ENCODE data around the gene CIAO3. TPM values are rescaled to one million over a fixed set of nuclear protein-coding genes. Genes with fewer than 3 reads are reported as not detected.

The CIAO3 gene
- total RNA-seq, 1 donor: 37.1 TPM

- H3K4me3 ChIP-seq (ENCODE audit: low read depth, low read length): no peak overlapping the region
- DNase-seq (ENCODE audit: low read depth): no peak
- no peak for TF ChIP-seq CTCF (IDR thresholded peaks at IDR 0.05; ENCODE audit: insufficient read depth, low read depth, low read length)
Measured at GRCh38 chr16:728890-729744, 11.7 kb downstream of the CIAO3 start.

- TF ChIP-seq CTCF (IDR thresholded peaks at IDR 0.05; ENCODE audit: insufficient read depth, low read depth, low read length): no peak
- H3K4me3 ChIP-seq (ENCODE audit: low read depth, low read length): peak overlapping the region; percentile 76
- peak; percentile 79 for DNase-seq (ENCODE audit: low read depth)
Measured at GRCh38 chr16:728131-728889, 12.5 kb downstream of the CIAO3 start.

DNA sequence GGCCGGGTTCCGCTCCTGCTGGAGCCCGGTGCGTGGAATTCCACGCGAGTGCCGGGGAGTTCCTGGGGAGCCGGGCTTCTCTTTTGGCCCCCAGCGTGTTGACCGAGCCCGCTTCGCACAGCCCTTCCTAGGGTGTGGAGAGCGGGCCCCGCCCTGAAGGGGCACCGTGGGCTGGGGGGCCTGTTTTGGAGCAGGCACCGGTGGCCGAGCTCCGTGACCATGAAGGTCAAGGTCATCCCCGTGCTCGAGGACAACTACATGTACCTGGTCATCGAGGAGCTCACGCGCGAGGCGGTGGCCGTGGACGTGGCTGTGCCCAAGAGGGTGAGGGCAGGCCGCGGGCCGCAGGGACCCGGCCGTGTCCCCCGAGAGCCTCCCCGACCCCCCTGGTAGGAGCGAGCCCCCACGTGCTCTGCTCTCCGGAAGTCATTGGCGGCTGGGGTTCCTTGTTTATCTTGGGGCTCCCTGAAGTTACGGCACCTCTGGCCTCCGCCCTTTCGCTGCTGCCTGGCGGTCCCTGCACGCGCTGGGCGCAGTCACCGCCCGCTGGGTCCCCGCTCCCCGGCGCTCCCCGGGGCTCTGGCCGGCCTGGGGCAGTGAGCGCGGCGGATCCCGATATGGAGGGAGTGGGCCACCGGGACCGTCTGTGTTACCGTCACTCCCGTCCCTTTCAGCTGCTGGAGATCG lies 13.4 kb downstream of the CIAO3 start:
- peak overlapping the region; percentile 76 for H3K4me3 ChIP-seq (ENCODE audit: low read depth, low read length)
- DNase-seq (ENCODE audit: low read depth): no peak
- TF ChIP-seq CTCF (IDR thresholded peaks at IDR 0.05; ENCODE audit: insufficient read depth, low read depth, low read length): no peak

DNA sequence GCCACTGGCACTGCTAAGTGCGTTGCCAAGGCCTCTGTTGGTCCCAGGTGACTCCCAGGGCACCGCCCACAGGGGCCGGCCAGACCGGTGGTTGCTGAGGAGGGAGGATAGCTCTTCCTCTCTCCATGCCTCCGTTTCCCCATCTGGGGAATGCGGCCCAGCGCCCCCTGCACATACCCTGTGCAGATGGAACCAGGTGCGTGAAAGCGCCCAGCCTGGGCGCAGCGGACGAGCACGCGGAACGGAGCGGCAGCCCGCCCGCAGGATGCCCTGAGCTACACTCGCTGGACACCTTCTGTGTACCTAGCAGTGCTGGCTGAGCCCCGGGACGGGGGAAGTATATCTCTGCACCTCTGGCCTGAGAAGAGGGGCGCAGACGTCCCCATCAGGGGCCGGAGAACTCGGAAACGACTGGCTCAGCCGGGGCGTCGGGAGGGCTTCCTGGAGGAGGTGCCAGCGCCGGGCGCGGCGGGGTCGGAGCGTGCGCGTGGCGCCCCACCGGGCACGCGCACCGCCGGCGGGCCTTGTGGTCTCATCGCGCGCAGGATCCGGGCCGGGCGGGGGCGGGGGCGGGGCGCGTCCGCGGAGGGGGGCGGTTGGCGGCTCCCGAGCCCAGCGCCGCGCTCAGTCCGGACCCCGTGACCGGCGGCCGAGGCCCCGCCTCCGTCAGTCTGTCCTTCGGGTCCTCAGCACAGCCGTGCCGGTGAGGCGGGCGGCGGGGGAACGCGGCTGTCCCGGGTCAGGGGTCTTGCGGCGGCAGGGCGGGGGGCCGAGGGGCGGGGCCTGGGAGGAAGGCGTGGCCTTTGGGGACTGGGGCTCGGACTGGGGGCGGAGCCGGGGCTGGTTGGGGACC lies 14.1 kb downstream of the CIAO3 start, which contains the start of the genes CCDC78 and HAGHL:
CCDC78 (minus strand) TSS at position 6 of the 853 bp plus-strand sequence. CDS start 76 bp downstream, outside the sequence.
HAGHL (plus strand) TSS at position 669 of the 853 bp plus-strand sequence. CDS start 404 bp downstream, outside the sequence.
- peak within 1 kb of the TSS; percentile 76 for H3K4me3 ChIP-seq (ENCODE audit: low read depth, low read length)
- TF ChIP-seq CTCF (IDR thresholded peaks at IDR 0.05; ENCODE audit: insufficient read depth, low read depth, low read length): no peak
- DNase-seq (ENCODE audit: low read depth): peak; percentile 48

DNA sequence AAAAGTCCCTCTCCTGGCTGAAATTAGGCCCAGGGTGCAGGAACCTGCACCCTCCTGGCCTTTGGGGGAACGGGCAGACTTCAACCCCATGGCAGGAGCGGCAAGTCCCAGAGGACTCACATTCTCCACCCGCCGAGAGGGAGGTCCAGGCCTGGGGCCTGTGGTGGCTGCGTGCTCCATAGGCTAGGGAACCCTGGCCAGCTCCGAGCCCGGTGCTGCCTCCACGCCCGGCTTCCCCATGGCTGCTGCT lies 14.7 kb downstream of the CIAO3 start:
- H3K4me3 ChIP-seq (ENCODE audit: low read depth, low read length): no peak overlapping the region
- no peak for TF ChIP-seq CTCF (IDR thresholded peaks at IDR 0.05; ENCODE audit: insufficient read depth, low read depth, low read length)
- DNase-seq (ENCODE audit: low read depth): no peak

Measured in fibroblast of villous mesenchyme (primary cell).